Activated CD4-positive, alpha-beta T cell treated with anti-CD3 and anti-CD28 coated beads, Interleukin-2, amount 50 U/mL, for 48 hours (primary cell): ENCODE results near the gene RUNX1.
A peak's percentile ranks its signal among the peaks of the same experiment; 100 is the strongest.

Experiments
- DNase-seq, 2 experiments: peaks; one replicate each; pipeline ENCODE4 v3.0.0-alpha.2; 2020

Gene RUNX1

GRCh38 chr21:35035581-35035980, 13.5 kb downstream of the RUNX1 start:
- no peak for DNase-seq

GRCh38 chr21:35035116-35035515, 14.0 kb downstream of the RUNX1 start:
- DNase-seq, result no peak

- DNase-seq, result peak in 1 of 2 experiments; percentile 59
These were observed 14.7 kb downstream of the RUNX1 start for GRCh38 chr21:35034203-35034926.

- no peak for DNase-seq
These were observed 16.4 kb downstream of the RUNX1 start for GRCh38 chr21:35032474-35033263.

GRCh38 chr21:35028451-35028978, 20.6 kb downstream of the RUNX1 start:
- DNase-seq, result no peak

GRCh38 chr21:35027563-35028450, 21.3 kb downstream of the RUNX1 start:
- peak in 1 of 2 experiments; percentile 12 for DNase-seq

GRCh38 chr21:35026617-35027562, 22.2 kb downstream of the RUNX1 start:
- peak; percentile 78 to 83 for DNase-seq

- no peak for DNase-seq
These were observed 23.0 kb downstream of the RUNX1 start for GRCh38 chr21:35026153-35026500.

- peak in 1 of 2 experiments; percentile 23 for DNase-seq
These were observed 23.6 kb downstream of the RUNX1 start for GRCh38 chr21:35025206-35026152.

- no peak for DNase-seq
These were observed 24.6 kb downstream of the RUNX1 start for GRCh38 chr21:35024513-35024912.

GRCh38 chr21:35024071-35024420, 25.1 kb downstream of the RUNX1 start:
- no peak for DNase-seq

GRCh38 chr21:35023396-35024070, 25.6 kb downstream of the RUNX1 start:
- peak in 1 of 2 experiments; percentile 33 for DNase-seq

- DNase-seq, result peak in 1 of 2 experiments; percentile 9
These were observed 27.6 kb downstream of the RUNX1 start for GRCh38 chr21:35021546-35021945.

- peak in 1 of 2 experiments; percentile 45 for DNase-seq
These were observed 28.2 kb downstream of the RUNX1 start for GRCh38 chr21:35020902-35021301.

- DNase-seq, result peak in 1 of 2 experiments; percentile 66
These were observed 28.7 kb downstream of the RUNX1 start for GRCh38 chr21:35020436-35020835.

- no peak for DNase-seq
These were observed 29.5 kb downstream of the RUNX1 start for GRCh38 chr21:35019631-35020032.

- DNase-seq, result peak in 1 of 2 experiments; percentile 2
These were observed 31.8 kb downstream of the RUNX1 start for GRCh38 chr21:35017256-35017655.

- no peak for DNase-seq
These were observed 32.4 kb downstream of the RUNX1 start for GRCh38 chr21:35016517-35017188.

- DNase-seq, result peak in 1 of 2 experiments; percentile 6
These were observed 33.0 kb downstream of the RUNX1 start for GRCh38 chr21:35016071-35016470.
